Transverse colon (tissue), 4 donors: ENCODE measurements around the gene POMC. TPM values are rescaled to one million over a fixed set of nuclear protein-coding genes. Genes with fewer than 3 reads are reported as not detected.
A peak's percentile ranks its signal among the peaks of the same experiment; 100 is the strongest.

Experiments
- DNase-seq: peaks from one replicate; pipeline ENCODE4 v3.0.0-alpha.2; 2019
- H3K27ac ChIP-seq, 4 donors: fragments of 200-600 bp; sonication (generic); 2 replicates each; pipeline ENCODE4 v1.5.1; 2016 to 2018; ENCODE audit warnings: inconsistent platforms in 4 of 4
- H3K27me3 ChIP-seq: fragments of 200-600 bp; sonication (generic); 2 replicates; pipeline ENCODE4 v1.5.1; 2017; ENCODE audit warnings: inconsistent platforms
- H3K36me3 ChIP-seq, 4 donors: fragments of 200-600 bp; sonication (generic); 2 replicates each; pipeline ENCODE4 v1.5.1; 2017 to 2019; ENCODE audit warnings: inconsistent platforms in 4 of 4
- H3K4me1 ChIP-seq, 4 donors: fragments of 200-600 bp; sonication (generic); 2 replicates each; pipeline ENCODE4 v1.5.1; 2017 to 2020; ENCODE audit warnings: inconsistent platforms in 4 of 4
- H3K4me3 ChIP-seq, 4 donors: fragments of 200-600 bp; sonication (generic); 1 replicate in 1 of 4; 2 replicates in 3 of 4; pipeline versions ENCODE4 v1.5.1 to v1.6.1; 2017 to 2019; ENCODE audit warnings: inconsistent platforms in 4 of 4
- H3K9me3 ChIP-seq, 2 donors: fragments of 200-600 bp; sonication (generic); 2 replicates each; pipeline ENCODE4 v1.5.1; 2017 to 2019; ENCODE audit warnings: inconsistent platforms in 2 of 2
- CTCF ChIP-seq, 5 experiments: fragments of 200-600 bp in 3 of 5; fragments of 450-650 bp in 2 of 5; sonication (generic) in 3 of 5; IDR thresholded peaks; 1 replicate in 2 of 5; 2 replicates in 3 of 5; pipeline ENCODE4 v1.5.1; 2016 to 2017; ENCODE audit warnings: antibody characterized with exemption in 5 of 5, inconsistent platforms in 3 of 5, mild to moderate bottlenecking in 2 of 5, moderate library complexity in 1 of 5
- EP300 ChIP-seq: sonication (generic); formaldehyde crosslinking; IDR thresholded peaks from one replicate; pipeline ENCODE4 v1.6.1; 2017; ENCODE audit warnings: antibody characterized with exemption, low read depth
- POLR2A ChIP-seq: fragments of 450-650 bp; IDR thresholded peaks from one replicate; pipeline ENCODE4 v1.6.1; 2016; ENCODE audit warnings: antibody characterized with exemption, mild to moderate bottlenecking, moderate library complexity
- POLR2AphosphoS5 ChIP-seq, 3 donors: sonication (generic); formaldehyde crosslinking; IDR thresholded peaks; one replicate each; pipeline ENCODE4 v1.6.1; 2016; ENCODE audit warnings: antibody characterized with exemption in 3 of 3
- WGBS, 2 donors: methylation state at CpG; one replicate each; pipeline ENCODE4 v1.1.5; 2018; ENCODE audit warnings: low coverage in 1 of 2; 5-methylcytosine and 5-hydroxymethylcytosine counted together
- in situ Hi-C, 4 donors: fragments of 200-750 bp; cut with MboI; loops; one replicate each; pipeline versions ENCODE4 v1.15.0 to v1.15.1; 2017; ENCODE audit warnings: low sequenced_read_pairs in 3 of 4, low pct_ligation_motif_present in 1 of 4, low pct_unique_long_range_greater_than_20kb in 1 of 4
- intact Hi-C: fragments of 100-400 bp; cut with DNase I; formaldehyde crosslinking; loops from one replicate; pipeline ENCODE4 v1.15.1; 2023; ENCODE audit warnings: low total_unique reads
- total RNA-seq, 4 donors: library from RNA; depleted of rRNA; stranded (reverse); fragments of >200 nt; gene quantifications; one replicate each; pipeline ENCODE4 v1.1.0, GENCODE V29; 2016

POMC gene
- total RNA-seq, 4 donors from 2014 or later: 7.9 to 9.0 TPM; not detected in 2

GRCh38 chr2:25207078-25207545 is 38.7 kb upstream of the POMC start:
- intact Hi-C loops: no loop called here
- WGBS, 2 donors: 33 to 45% methylated on average over 1 to 5 of the region's 5 CpGs

GRCh38 chr2:25204190-25204838 is 35.9 kb upstream of the POMC start:
- Histone ChIP-seq H3K27me3 (peaks cover 7% of the 10 kb centered on the region), H3K4me1 (no peaks in the 10 kb centered on the region), H3K4me3 (peak overlapping the region in 3 of 4 donors; percentile 13 to 25 (median 17)), H3K36me3 (no peaks in the 10 kb centered on the region), H3K27ac (peak overlapping the region in 1 of 4 donors; percentile 49), H3K9me3 (no peaks in the 10 kb centered on the region)
- WGBS, 2 donors: 46 to 54% methylated on average over 19 to 41 of the region's 59 CpGs
- no peak for DNase-seq
- in situ Hi-C loops (no loop called here), intact Hi-C loops (no loop called here)
- TF ChIP-seq POLR2A: no peak
- no peak for TF ChIP-seq EP300
- no peak for TF ChIP-seq POLR2AphosphoS5 (IDR thresholded peaks at IDR 0.05)
- TF ChIP-seq CTCF (IDR thresholded peaks at IDR 0.05): no peak

More at GRCh38 chr2:25207078-25207545, 38.7 kb upstream of the POMC start:
- in situ Hi-C loops: no loop called here
- Histone ChIP-seq H3K36me3 (no peaks in the 10 kb centered on the region), H3K27ac (no peak overlapping the region), H3K27me3 (peaks cover 7% of the 10 kb centered on the region), H3K4me3 (no peak overlapping the region), H3K9me3 (no peaks in the 10 kb centered on the region), H3K4me1 (no peaks in the 10 kb centered on the region)
- no peak for DNase-seq
- TF ChIP-seq POLR2AphosphoS5 (IDR thresholded peaks at IDR 0.05) (no peak), CTCF (IDR thresholded peaks at IDR 0.05) (no peak), POLR2A (no peak), EP300 (no peak)

- H3K4me1 ChIP-seq: peaks cover 0 to 8% (median 2%) of the 10 kb centered on the region in 4 donors
- no peak overlapping the region for H3K27ac ChIP-seq
- no peaks in the 10 kb centered on the region for H3K36me3 ChIP-seq
- H3K4me3 ChIP-seq: no peak overlapping the region
- no peaks in the 10 kb centered on the region for H3K9me3 ChIP-seq
- 81 to 90% methylated on average over 3 to 11 of the region's 11 CpGs for WGBS, 2 donors
- intact Hi-C loops: no loop called here
- no peak for TF ChIP-seq POLR2A
- TF ChIP-seq CTCF (IDR thresholded peaks at IDR 0.05): no peak
- TF ChIP-seq EP300: no peak
- no peak for TF ChIP-seq POLR2AphosphoS5 (IDR thresholded peaks at IDR 0.05)
- in situ Hi-C loops: no loop called here
- H3K27me3 ChIP-seq: peaks cover 7% of the 10 kb centered on the region
- no peak for DNase-seq
Observed at GRCh38 chr2:25202275-25202674, 33.9 kb upstream of the POMC start.

- peaks cover 7% of the 10 kb centered on the region for H3K27me3 ChIP-seq
- H3K36me3 ChIP-seq: no peaks in the 10 kb centered on the region
- TF ChIP-seq CTCF (IDR thresholded peaks at IDR 0.05): no peak
- no peak for TF ChIP-seq POLR2A
- no peak for TF ChIP-seq EP300
- no peak for TF ChIP-seq POLR2AphosphoS5 (IDR thresholded peaks at IDR 0.05)
- H3K4me1 ChIP-seq: peaks cover 0 to 8% (median 3%) of the 10 kb centered on the region in 4 donors
- in situ Hi-C loops (no loop called here), intact Hi-C loops (no loop called here)
- DNase-seq: no peak
- H3K4me3 ChIP-seq: no peak overlapping the region
- no peaks in the 10 kb centered on the region for H3K9me3 ChIP-seq
- WGBS, 2 donors: 95% methylated on average over 7 of the region's 7 CpGs; no CpG with 5 or more reads in 1 of the 2 donors
- no peak overlapping the region for H3K27ac ChIP-seq
Observed at GRCh38 chr2:25201794-25202193, 33.4 kb upstream of the POMC start.
